ENCODE results near the gene DMD. TPM values are rescaled to one million over a fixed set of nuclear protein-coding genes. Genes with fewer than 3 reads are reported as not detected.
"Not testable (repeated sequence)": the region's sequence is repeated elsewhere in the genome, so short reads cannot be mapped to it uniquely, and the experiment has no call there.

Gene DMD
- total RNA-seq, 1 donor from 2014 or later = 2.5 TPM

DNA sequence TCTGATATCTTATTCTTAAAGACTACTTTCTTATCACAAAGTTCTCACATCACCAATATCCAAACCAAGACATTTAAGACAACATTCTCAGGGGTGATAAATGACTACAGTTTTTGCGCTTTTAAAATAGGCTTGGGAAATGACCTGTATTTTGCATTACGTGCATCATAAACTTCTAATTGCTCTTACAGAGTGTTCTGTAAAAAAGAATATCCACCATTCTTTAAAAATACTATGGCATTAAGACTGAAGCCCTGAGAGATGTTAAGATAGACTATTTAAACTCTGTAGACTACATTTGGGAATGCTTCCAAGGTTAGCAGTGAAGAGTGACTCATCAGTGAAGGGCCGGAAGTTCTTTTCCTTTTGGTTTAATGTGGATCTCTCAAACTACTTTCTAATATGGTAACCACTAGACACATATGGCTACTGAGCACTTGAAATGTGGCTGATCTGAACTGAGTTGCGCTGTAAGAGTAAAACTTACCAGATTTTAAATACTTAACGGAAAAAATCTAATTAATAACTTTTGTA is 1620.7 kb downstream of the DMD start:
- TF ChIP-seq, protein P1, sequence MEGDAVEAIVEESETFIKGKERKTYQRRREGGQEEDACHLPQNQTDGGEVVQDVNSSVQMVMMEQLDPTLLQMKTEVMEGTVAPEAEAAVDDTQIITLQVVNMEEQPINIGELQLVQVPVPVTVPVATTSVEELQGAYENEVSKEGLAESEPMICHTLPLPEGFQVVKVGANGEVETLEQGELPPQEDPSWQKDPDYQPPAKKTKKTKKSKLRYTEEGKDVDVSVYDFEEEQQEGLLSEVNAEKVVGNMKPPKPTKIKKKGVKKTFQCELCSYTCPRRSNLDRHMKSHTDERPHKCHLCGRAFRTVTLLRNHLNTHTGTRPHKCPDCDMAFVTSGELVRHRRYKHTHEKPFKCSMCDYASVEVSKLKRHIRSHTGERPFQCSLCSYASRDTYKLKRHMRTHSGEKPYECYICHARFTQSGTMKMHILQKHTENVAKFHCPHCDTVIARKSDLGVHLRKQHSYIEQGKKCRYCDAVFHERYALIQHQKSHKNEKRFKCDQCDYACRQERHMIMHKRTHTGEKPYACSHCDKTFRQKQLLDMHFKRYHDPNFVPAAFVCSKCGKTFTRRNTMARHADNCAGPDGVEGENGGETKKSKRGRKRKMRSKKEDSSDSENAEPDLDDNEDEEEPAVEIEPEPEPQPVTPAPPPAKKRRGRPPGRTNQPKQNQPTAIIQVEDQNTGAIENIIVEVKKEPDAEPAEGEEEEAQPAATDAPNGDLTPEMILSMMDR (IDR thresholded peaks at IDR 0.05; ENCODE audit: insufficient read depth, low read length, poor library complexity, severe bottlenecking) = no peak
- DNase-seq (ENCODE audit: low read depth) = no peak
- Histone ChIP-seq H3K27me3 (ENCODE audit: control insufficient read depth, insufficient read depth, low read length) (no peaks in the 10 kb centered on the region), H3K36me3 (ENCODE audit: control insufficient read depth, insufficient read depth, low read length) (no peaks in the 10 kb centered on the region), H3K4me3 (ENCODE audit: low read depth, low read length) (no peak overlapping the region)

DNA sequence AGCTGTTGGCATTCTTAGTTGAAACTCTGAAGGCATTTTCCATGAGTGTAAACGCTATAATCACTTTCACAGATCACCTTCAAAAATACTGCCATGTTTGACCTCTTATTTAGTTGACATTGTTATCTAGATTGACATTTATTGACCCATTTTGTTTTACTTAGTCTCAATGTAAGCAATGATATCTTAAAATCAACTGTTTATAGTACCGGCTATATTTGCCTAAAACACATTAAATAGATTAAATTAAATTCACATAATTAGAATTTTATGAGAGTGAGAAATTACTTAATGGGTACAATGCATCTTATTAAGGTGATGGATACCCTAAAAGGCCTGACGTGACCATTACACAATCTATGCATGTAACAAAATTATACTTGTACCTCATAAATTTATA is 1621.8 kb downstream of the DMD start:
- Histone ChIP-seq H3K36me3 (ENCODE audit: control insufficient read depth, insufficient read depth, low read length) (no peaks in the 10 kb centered on the region), H3K27me3 (ENCODE audit: control insufficient read depth, insufficient read depth, low read length) (no peaks in the 10 kb centered on the region)
- TF ChIP-seq, protein P1 (IDR thresholded peaks at IDR 0.05; ENCODE audit: insufficient read depth, low read length, poor library complexity, severe bottlenecking) = no peak

DNA sequence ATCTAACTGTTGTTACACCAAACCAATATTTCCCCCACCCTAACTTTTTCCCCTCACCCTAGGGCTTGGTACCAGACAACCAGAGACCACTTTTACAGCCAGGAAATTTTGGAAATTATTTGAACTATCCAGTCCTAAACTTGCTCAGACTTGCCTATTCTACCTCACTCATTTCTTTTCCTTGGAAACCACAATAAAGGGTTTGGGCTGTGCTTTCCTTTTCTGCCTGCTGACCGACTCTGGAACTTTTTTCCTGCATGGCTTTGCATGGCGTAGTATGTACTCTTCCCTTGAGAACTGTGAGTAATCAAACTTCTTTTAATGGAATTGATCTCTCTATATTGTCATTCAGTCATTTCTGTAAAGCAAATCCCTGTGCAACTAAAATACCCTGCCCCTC is 1623.0 kb downstream of the DMD start:
- no peak for DNase-seq (ENCODE audit: low read depth)
- TF ChIP-seq, protein P1 (IDR thresholded peaks at IDR 0.05; ENCODE audit: insufficient read depth, low read length, poor library complexity, severe bottlenecking) = no peak
- no peaks in the 10 kb centered on the region for H3K27me3 ChIP-seq (ENCODE audit: control insufficient read depth, insufficient read depth, low read length)

More for the DNA sequence above, 1621.8 kb downstream of the DMD start:
- DNase-seq (ENCODE audit: low read depth) = no peak
- no peak overlapping the region for H3K4me3 ChIP-seq (ENCODE audit: low read depth, low read length)

DNA sequence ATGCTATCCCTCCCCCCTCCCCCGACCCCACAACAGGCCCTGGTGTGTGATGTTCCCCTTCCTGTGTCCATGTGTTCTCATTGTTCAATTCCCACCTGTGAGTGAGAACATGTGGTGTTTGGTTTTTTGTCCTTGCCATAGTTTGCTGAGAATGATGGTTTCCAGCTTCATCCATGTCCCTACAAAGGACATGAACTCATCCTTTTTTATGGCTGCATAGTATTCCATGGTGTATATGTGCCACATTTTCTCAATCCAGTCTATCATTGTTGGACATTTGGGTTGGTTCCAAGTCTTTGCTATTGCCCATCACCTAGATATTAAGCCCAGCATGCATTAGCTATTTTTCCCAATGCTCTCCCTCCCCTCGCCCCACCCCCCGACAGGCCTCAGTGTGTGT is 1627.5 kb downstream of the DMD start:
- H3K4me3 ChIP-seq (ENCODE audit: low read depth, low read length); H3K36me3 ChIP-seq (ENCODE audit: control insufficient read depth, insufficient read depth, low read length); DNase-seq (ENCODE audit: low read depth): not testable (repeated sequence)

More for the DNA sequence above, 1623.0 kb downstream of the DMD start:
- Histone ChIP-seq H3K4me3 (ENCODE audit: low read depth, low read length) (no peak overlapping the region), H3K36me3 (ENCODE audit: control insufficient read depth, insufficient read depth, low read length) (no peaks in the 10 kb centered on the region)

DNA sequence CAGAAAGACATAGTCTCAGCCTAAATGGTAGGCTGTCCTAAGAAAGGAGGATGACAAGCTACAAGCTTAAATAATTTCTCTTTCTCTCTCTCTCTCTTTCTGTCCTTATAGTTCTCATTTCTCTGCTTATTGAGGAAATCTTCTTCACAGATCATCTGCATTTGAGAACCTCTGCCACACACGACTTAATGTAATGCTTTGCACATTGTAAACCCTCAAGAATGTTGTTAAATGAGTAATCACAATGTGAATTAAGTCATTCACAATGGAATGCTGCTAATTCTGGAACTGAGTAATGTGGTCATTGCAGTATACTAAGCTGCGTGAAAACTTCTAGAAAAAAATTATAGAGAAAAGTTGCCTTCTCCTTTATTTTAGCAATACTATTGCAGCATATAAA is 1630.6 kb downstream of the DMD start:
- H3K36me3 ChIP-seq (ENCODE audit: control insufficient read depth, insufficient read depth, low read length) = no peaks in the 10 kb centered on the region
- no peaks in the 10 kb centered on the region for H3K27me3 ChIP-seq (ENCODE audit: control insufficient read depth, insufficient read depth, low read length)
- TF ChIP-seq, protein P1 (IDR thresholded peaks at IDR 0.05; ENCODE audit: insufficient read depth, low read length, poor library complexity, severe bottlenecking) = no peak
- H3K4me3 ChIP-seq (ENCODE audit: low read depth, low read length) = no peak overlapping the region
- DNase-seq (ENCODE audit: low read depth) = peak; percentile 49

More for the DNA sequence above, 1627.5 kb downstream of the DMD start:
- not testable (repeated sequence) for H3K27me3 ChIP-seq (ENCODE audit: control insufficient read depth, insufficient read depth, low read length)

DNA sequence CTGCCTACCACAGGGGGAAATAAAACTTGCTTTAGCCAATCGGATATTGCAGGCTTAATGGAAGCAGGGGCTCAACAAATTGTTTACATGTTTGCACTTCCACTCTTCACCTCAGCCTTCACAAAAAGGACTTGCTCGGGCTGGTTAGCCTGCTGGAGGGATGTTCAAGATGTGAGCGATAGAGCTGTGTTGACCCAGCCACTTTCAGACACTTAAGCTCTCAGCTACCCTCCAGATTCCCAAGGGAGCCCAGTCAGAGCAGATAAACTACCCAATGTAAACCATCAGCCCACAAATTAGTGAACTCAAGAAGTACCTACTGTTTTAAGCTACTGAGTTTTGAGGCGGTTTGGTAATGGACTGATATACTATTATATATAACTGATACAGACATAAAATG is 1631.1 kb downstream of the DMD start:
- Histone ChIP-seq H3K27me3 (ENCODE audit: control insufficient read depth, insufficient read depth, low read length) (no peaks in the 10 kb centered on the region), H3K4me3 (ENCODE audit: low read depth, low read length) (no peak overlapping the region), H3K36me3 (ENCODE audit: control insufficient read depth, insufficient read depth, low read length) (no peaks in the 10 kb centered on the region)
- TF ChIP-seq, protein P1 (IDR thresholded peaks at IDR 0.05; ENCODE audit: insufficient read depth, low read length, poor library complexity, severe bottlenecking) = no peak
- no peak for DNase-seq (ENCODE audit: low read depth)

Measured in kidney epithelial cell (primary cell).